HG03571 (cell line): ENCODE measurements around the gene MCOLN3.

ENCODE experiments used
- ATAC-seq: cut with Tn5 transposase; IDR thresholded peaks from one replicate; pipeline ENCODE4 v1.9.1; 2021; ENCODE audit not compliant: unreplicated experiment

MCOLN3 gene

GRCh38 chr1:85048296-85049064, at the start of gene MCOLN3:
TSS of gene MCOLN3 (minus strand) at chr1:85048500. CDS start at chr1:85045360, 3,140 bp downstream.
- ATAC-seq, result peak; percentile 67

- no peak for ATAC-seq
Measured at GRCh38 chr1:85093644-85094043, 45.3 kb upstream of the MCOLN3 start.

- ATAC-seq, result no peak
Measured at GRCh38 chr1:85091671-85092280, 43.5 kb upstream of the MCOLN3 start.

GRCh38 chr1:85090225-85090624, 41.9 kb upstream of the MCOLN3 start:
- ATAC-seq, result no peak

DNA sequence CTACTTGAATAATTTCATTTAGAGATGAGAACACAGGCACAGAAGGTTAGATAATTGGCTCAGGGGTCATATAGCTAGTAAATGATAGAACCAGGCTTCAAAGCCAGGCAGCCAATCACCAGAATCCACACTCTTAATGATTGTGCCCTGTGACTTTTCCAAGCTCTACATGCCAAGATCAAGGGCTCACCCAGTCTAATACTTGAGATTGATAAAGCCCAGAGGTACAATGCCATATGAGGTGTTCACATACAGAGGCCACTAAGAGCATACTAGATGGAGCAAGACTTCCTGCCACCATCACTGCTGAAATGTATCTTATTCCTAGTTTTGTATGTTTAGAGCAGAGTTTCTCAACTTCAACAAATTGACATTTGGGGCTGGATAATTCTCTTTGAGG, 40.9 kb upstream of the MCOLN3 start:
- ATAC-seq, result no peak

DNA sequence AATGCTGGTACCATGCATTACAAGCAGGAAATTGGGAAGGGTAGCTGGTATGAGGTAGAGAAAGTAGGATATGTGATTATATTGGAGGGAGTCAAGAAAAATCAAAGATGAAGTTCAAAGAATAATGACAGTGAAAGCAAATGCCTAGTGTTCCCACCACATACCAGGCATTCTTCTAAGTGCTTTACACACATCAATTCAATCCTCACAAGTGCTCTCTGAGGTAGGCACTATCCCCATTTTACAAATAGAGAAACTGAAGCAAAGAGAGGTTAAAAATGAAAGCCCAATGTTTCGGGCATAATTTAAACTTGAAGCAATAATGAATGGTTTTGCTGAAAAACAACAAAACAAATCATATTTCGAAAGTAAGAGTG, 40.1 kb upstream of the MCOLN3 start:
- no peak for ATAC-seq

GRCh38 chr1:85087659-85088407, 39.5 kb upstream of the MCOLN3 start:
- no peak for ATAC-seq

DNA sequence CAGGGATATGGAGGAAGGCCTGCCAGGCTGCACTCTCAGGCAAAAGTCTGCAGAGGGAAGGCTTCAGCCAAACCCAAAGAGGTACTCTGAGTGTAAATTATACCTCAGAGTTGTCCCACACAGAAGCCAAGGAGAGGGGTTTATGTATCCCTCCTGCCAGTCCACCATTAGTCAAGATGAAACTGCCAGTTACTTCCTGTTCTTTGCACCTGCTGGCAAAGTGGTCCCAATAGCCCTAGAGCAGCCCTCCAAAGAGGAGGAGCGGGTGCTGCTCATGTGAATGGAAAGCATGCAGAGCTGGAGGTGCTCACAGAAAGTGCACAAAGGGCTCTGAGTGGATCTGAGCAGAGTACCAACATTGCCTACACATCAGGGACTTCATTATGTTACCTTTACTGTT, 37.1 kb upstream of the MCOLN3 start:
- no peak for ATAC-seq

DNA sequence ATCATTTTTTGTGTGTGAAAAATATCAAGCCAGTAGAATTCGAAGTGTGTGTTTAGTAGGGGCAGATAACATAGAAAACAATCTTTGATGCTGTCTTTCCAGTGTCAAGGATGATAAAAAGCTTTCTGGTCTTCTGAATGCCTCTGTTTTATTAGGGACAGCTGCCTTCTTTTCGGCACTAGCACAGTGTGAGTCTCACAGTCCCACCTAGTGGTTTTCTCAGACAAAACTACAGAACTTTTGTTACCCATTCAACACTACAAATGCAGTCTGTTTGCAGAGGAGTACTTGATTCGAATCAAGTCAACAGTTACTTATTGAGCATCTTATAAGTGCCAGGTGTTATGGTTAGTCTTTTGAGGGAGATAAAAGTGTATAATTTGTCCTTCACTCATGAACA, 30.6 kb upstream of the MCOLN3 start:
- ATAC-seq, result no peak

- no peak for ATAC-seq
Measured at GRCh38 chr1:85074365-85074964, 26.2 kb upstream of the MCOLN3 start.

DNA sequence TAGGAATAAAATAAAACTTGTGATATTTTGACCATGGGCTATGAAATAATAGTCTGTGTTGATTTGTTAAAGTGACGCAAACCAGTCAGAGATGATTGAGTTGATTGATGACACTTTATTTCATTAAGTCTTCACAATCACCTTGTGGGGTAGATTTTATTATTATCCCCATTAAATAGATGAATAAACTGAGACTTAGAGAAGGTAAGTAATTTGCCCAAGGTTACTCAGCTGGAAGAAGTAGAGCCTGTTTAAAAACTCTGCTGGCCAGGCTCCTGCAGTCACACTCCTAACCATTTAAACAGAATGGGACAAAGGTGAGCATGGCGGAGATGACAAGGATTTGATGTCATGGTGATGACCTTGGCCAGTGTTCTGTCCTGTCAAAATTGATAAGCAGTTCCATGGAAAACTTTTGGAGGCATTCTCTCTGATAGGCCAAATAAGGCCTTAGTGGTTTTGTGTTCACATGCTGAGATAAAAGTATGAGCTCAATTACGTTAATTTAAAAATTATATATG, 22.7 kb upstream of the MCOLN3 start:
- no peak for ATAC-seq

- no peak for ATAC-seq
Measured at GRCh38 chr1:85068846-85069245, 20.5 kb upstream of the MCOLN3 start.

- ATAC-seq, result no peak
Measured at GRCh38 chr1:85065550-85065949, 17.2 kb upstream of the MCOLN3 start.

GRCh38 chr1:85062425-85063026, 14.2 kb upstream of the MCOLN3 start:
- no peak for ATAC-seq

DNA sequence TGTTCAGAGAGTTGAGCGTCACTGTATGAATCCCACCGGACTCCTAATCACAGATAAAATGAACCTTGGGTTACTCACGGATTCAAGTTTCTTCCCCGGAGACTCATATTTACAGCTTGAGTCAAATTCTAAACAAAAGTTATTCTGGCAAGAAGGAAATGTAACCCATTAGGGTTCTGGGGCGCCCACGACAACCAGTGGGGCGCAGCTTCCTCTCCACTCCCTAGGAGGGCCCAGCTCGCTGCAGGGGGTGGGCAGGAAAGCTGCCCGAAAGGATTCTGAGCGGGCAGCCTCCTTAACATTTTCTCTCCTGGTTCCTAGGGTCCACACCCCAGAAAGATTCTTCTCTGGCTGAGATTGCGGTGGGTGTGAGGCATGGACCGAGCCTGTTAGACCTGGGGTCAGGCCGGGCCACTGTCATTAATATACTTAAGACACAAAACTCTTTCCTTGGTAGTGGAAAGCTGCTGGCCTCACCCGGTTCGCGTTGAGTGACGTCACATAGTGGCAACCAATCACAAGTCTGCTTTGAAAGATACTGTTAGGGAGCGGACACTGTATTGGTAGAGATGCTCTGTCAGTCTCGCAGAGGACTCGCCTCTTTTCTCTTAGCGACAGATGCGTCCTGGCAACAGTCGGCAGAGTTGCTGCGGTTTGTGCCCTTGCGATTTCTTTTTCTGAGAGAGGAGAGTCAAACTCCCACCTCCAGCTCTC, 13.6 kb upstream of the MCOLN3 start:
- peak; percentile 99 for ATAC-seq

GRCh38 chr1:85060038-85060437, 11.7 kb upstream of the MCOLN3 start:
- ATAC-seq, result no peak

DNA sequence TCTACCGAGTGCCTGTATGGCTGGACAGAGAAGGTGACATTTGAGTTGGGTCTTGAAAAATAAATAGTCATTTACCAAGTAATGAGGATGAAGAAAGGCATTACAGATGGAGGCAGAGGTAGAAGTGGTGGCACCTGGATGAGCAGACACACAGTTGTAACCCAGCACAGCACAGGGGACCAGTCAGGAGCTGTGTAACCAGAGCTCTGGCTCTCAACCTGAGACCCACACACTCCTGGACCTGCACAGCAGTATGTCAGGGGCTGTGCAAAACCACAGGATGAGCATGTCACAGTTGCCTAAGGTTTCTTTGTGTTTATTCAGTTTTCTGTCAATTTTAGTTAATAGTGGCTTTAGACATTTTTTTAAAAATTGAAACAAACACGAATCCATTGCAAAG, 11.3 kb upstream of the MCOLN3 start:
- no peak for ATAC-seq

DNA sequence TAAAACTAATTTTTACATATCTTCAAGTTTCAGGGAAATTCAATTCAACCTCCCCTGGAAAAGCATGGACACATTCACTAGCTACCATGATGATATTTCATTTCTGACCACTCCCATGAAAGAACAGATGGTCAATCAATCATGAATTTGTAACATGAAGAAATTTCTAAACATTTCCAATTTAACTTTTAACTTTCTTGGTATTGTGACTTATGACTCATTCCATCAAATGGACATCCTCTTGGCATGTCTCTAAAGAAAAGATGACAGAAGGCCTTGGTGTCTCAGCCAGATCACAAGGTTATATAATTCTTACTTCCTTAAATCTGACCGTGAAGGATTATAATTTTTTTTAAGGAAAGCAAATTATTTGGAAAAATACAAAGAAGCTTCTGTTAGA, 10.5 kb upstream of the MCOLN3 start:
- ATAC-seq, result no peak

DNA sequence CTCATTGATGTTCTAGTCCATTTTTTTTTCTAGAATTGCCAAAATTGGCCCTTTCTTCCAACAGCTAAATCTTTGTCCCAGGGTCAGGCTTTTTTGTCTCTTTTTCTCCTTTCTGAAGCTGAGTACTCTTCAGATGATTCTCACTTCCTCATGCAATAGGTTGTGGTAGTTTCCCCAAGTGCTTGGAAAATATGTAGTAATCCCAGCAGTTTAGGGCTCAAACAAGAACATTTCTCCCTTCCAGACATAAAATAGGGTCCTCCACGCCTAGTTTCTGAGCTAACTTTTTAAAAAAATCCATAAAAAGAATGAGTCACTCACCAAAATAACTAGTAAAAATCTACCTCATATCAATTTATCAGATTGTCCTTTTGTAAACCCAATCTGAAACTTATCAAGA, 10.0 kb upstream of the MCOLN3 start:
- ATAC-seq, result no peak

DNA sequence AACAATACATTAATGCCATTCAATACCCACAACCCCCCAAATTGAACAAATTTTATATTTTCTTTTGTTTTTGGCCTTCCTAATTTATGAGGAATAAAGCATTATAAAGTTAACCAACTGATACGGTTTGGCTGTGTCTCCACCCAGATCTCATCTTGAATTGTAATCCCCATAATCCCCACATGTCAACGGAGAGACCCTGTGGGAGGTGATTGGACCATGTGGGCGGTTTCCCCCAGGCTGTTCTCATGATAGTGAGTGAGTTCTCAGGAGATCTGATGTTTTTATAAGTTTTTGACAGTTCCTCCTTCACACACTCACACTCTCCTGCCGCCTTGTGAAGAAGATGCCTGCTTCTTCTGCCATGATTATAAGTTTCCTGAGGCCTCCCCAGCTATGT, 6.4 kb upstream of the MCOLN3 start:
- no peak for ATAC-seq
